Measurements from ENCODE around the gene PDE6H.

Gene PDE6H

DNA sequence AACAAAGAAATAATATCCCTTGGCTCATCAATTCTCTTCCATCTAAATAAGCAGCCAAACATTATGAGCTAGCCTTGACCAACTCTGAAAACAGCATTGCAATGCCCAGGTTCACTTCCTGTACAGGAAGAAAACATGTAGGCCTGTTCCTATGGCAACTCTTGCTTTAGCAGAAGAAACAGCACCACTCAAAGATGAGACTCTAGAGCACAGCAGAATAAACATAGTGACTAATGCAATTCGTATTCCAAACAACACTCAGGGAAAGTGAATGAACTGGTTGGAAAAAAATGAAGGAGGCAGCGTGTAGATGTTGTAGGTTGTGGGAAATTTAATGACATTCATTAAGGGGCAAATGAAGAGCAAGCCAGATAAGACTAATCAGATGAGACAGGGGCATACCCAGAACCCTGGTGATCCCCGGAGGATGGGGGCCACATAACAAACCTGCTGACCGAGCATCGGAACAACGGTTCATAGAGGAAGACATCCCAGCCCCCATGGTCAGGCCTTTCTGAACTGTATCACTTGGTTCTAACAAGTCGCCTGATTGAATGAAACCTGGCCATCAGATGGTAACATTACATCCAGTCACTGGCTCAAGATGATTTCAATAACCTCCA is 20.4 kb upstream of the PDE6H start:
- no peak for DNase-seq

GRCh38 chr12:14953752-14954151 is 19.1 kb upstream of the PDE6H start:
- no peak for DNase-seq

DNA sequence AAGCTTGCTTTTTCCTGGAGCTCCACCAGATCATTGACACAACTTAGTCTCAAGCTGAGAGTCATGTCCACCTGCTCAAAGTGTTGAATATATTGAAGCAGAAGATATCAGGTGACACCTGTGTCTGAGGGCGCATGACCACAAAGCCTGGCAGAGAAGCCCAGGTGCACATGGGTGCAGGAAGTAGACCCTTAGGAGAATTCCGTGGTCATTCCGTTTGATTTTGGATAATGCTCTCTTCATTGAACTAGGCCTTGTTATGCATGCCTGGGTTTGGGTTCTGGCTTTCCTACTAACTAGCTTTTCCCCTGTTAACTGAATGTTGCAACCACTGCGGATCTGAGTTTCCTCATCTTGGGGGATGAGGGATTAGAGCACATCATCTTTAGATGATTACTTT is 18.6 kb upstream of the PDE6H start:
- no peak for DNase-seq

DNA sequence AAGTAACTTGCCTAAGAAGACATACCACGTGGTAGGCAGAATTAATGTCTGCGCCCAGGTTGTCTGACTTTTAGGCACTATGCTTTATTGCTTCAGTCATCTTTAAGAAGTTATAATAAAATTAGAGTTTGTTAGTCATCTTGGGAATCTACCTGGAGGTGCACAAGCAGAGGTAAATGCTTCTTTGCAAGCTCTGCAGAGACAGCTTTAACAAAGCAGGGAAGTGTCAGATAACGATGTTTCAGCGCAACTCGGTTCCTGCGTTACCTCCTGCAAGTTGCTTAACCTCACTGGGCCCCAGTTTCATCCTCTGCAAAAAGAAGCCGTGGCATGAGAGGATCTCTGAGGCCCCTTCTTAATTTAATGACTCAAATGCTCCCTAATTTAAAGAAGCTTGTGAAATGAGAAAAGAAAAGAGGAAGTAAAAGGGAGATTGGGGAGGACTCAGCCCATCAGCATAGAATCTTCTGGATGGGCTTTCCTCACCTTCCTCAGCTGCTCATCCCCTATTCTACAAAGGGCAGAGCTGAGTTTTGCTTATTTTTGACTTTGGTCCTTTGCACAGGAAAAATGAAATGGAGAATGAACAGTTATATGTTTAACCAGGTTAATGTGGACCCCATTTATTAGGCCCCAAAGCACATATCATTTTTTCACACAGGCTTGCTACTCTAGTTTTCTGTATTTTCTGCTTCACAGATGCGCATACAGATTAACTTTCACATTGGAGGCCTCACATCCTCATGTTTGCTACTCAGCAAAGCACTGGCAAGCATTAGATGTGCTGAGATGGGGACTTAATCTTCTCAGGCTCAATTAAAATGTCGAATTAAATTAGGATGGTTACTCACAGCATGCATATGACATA is 16.6 kb upstream of the PDE6H start:
- DNase-seq = no peak

DNA sequence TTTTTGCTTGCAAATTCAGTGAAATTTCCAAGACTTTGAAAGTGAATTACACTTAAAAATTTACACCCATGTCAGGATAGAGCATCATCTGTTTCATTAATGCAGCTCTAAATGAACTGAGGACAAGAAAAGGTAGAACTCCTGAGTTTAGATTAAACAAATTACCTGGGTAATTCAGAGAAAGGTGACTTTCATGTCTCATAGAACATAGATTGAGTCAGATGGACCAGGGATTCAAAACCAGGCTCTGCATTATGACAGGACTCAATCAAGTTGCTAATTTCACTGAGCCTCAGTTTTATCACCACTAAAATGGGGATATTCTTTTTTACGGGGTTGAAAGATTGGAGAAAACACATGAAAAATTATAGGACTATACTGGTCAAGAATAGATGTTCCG is 15.9 kb upstream of the PDE6H start:
- no peak for DNase-seq

- no peak for DNase-seq
Observed at GRCh38 chr12:14957551-14958168, 15.2 kb upstream of the PDE6H start.

- no peak for DNase-seq
Observed at GRCh38 chr12:14958361-14959125, 14.3 kb upstream of the PDE6H start.

GRCh38 chr12:14959126-14959440 is 13.8 kb upstream of the PDE6H start:
- no peak for DNase-seq

- peak; percentile 12 for DNase-seq
Observed at GRCh38 chr12:14959463-14959862, 13.4 kb upstream of the PDE6H start.

DNA sequence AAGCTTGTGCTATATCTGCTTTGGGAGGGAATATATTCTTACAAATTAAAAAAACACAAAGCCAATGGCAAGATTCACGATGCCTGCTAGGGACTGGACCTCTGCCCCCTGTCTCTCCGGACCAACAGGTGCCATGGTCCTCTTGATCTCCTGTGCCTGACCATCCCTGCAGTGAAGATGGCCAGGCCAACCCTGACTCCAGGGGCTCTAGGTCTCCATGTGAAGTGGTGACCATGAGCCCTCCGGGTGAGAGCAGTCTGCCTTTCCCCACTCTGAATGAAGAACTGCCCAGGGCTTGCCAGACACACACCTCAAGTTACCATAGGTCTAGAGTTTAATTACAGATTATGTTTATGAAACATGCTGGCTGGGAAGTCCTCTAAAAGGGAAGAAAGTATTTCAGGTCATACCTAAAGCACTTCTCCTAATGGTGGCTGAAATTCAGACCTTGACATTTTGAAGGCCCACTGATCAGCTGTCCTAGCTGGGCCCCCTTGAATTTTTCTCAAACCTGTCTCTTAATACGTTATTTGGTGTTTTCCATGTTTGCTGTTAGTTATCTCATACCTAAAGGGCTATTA is 12.8 kb upstream of the PDE6H start:
- no peak for DNase-seq

- DNase-seq = peak; percentile 59
Observed at GRCh38 chr12:14960548-14961465, 12.0 kb upstream of the PDE6H start.

- peak; percentile 85 for DNase-seq
Observed at GRCh38 chr12:14961466-14962152, 11.2 kb upstream of the PDE6H start, which contains the start of gene ARHGDIB. Gene ARHGDIB, minus strand, starts transcription at chr12:14961601. Its CDS starts 10,889 bp downstream, at chr12:14950712.

- DNase-seq = no peak
Observed at GRCh38 chr12:14962153-14962539, 10.7 kb upstream of the PDE6H start.

DNA sequence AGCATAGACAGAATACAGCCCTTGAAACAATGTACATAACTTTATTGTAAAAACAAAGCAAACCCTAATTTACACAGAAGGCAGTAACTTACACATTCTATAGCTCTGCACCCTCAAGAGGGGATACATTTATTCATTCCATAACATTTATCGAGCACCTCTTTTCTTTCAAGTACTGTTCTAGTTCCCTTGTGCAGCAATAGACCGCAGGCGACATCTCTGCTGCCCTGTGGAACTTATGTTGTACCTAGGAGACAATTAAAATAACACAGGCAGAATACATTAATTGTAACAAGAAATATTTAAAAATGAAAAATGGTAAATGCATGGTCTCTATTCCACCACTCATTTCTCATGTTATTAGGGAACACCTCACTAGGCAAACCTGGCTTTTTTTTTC is 10.0 kb upstream of the PDE6H start:
- no peak for DNase-seq

DNA sequence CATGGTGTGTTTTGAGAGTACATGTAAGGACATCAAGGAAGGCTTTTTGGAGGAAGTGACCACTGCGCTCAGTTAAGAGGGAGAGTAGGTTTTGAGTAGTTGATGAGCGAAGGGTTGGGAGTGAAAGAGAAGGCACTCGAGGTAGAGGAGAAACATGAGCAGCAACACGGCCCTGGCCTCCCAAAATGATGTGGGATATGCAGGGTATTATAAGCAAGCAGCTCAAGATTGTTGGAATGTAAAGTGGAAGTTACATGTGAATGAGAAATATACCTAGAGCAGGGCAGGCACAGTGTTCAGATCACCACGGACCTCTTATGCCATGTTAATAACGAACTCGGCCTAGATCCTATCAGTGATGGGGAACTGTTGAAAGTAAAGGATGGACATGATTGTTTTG is 9.3 kb upstream of the PDE6H start:
- no peak for DNase-seq

DNA sequence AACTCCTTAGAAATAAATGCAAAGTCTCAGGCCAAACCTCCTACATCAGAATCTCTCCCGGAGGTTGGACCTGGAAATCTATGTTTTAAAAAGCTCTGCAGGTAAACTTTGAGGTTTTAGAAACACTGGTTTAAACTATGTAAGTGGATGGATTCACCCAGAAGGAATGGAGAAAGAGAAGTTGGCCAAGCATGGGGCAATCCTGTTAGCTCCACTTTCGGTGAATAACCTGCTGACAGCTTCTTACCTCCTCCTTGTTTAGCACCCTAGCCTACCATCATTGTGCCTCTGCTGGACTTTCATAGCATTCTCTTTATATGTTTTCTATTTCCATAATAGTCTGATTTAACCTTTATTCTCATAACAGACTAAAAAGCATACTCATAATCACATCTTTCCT is 8.4 kb upstream of the PDE6H start:
- no peak for DNase-seq

DNA sequence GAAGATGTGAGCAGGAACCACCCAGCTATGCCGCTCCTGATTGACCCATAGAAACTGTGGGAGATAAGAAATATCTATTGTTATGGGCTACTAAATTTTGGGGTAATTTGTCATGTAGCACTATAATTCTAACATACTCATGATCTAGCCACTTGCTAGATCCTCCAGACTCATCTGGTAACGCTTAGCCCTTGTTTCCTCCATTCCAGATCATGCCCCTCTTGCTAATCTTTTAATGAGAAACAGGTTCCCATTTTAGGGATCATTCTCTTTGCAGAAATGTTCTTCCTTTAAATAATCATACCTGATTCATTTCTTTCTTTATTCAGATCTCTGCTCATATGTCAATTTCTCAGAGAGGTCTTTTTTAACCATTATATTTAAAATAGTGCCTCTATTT is 7.6 kb upstream of the PDE6H start:
- DNase-seq = no peak

DNA sequence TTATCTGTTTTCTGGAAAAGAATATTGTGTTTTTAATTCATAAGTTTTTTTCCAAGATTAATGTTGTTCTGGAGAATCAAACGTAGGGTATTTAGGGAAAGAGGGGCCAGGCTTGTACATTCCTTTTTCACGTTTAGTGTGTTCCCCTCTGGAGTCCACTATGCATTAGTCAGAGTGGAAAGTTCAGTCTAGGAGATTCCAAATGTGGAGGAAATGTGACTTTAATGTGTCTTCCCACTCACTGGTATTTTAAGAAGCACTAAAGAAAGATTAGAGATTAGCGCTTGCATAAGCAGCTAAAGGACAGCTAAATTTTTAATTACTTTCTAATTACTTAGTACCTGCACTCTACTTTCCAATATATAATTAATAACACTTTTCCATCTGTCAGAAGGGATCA is 4.4 kb upstream of the PDE6H start:
- DNase-seq = no peak

- DNase-seq = no peak
Observed at GRCh38 chr12:14970473-14970872, 2.4 kb upstream of the PDE6H start.

GRCh38 chr12:14974633-14975032 is 1.8 kb downstream of the PDE6H start:
- DNase-seq = no peak

DNA sequence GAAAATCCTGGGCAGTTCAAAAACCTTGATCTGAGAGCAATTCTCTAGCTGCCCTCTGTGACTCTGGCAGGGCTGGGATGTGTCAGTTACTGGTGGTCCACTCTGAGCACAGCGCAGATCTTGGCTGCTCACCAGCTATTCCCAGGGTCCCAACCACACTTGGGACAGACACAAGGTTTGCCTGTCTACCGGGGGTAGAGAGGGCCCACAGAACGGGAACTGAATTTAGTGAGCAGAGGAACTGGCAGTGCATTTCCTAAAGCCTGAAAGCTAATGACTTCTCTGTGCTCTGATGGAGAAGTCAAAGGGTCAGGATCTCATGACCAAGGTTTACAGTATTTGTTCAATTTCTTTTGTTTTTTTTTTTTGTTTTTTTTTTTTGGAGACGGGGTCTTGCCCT is 2.6 kb downstream of the PDE6H start:
- DNase-seq = no peak
